Nucleus accumbens (tissue), 56 donors: ENCODE data around the gene MARCHF9.
"Not testable (repeated sequence)": the region's sequence is repeated elsewhere in the genome, so short reads cannot be mapped to it uniquely, and the experiment has no call there.

Experiments used
- DNase-seq, 56 donors: peaks; one replicate each; lab custom pipeline; 2025; lab: John Stamatoyannopoulos, UW

MARCHF9 gene, protein sequence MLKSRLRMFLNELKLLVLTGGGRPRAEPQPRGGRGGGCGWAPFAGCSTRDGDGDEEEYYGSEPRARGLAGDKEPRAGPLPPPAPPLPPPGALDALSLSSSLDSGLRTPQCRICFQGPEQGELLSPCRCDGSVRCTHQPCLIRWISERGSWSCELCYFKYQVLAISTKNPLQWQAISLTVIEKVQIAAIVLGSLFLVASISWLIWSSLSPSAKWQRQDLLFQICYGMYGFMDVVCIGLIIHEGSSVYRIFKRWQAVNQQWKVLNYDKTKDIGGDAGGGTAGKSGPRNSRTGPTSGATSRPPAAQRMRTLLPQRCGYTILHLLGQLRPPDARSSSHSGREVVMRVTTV

DNA sequence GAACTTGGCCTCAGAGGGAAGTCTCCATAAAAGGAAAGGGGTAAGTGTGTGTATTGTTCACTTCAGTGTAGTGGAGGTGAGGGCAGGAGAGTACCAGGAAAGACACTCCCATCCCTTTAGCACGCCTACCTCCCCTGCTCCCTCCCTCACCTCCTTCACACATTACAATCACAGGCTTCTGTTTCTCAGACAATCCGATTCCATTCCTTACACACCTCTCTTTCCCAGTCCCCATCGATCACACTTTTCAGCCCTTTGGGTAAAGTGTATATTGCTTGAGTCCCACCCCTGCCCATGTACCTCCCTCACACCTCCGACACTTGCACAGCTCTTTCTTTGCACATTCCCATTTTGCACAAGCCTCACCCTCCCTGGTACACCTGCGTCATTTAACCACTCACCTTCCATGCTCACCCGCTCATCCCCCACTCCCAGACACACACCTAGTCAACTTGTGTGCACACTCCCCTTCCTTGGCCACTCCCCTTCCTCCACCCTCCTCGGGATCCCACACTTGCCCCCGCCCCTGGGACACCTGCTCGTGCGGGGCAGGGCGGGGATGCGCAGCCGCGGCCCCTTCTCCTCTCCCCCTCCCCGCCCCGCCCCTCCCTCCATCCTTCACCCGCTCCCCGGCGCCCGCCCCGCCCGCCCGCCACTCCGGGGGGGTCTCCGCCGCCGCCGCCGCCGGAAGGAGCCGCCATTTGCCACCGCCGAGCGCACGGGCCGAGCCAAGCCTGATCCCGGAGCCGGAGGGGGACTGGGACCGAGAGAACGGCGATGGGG is at the start of gene MARCHF9:
Gene MARCHF9, plus strand, starts transcription at position 693 of the 783 bp plus-strand sequence. CDS start 426 bp downstream, outside the sequence.
- peak in 50 of 56 donors; percentile 10 to 86 (median 57) for DNase-seq

DNA sequence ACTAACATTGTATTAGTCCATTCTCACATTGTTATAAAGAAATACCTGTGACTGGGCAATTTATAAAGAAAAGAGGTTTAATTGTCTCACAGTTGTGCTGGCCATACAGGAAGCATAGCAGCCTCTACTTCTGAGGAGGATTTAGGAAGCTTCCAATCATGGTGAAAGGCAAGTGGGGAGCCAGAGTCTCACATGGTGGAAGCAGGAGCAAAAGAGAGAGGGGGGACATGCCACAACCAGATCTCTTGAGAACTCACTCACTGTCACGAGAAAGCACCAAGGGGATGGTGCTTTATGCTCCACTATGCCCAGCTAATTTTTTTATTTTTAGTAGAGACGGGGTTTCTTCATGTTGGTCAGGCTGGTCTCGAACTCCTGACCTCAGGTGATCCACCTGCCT is 47.7 kb upstream of the MARCHF9 start:
- DNase-seq = no peak

DNA sequence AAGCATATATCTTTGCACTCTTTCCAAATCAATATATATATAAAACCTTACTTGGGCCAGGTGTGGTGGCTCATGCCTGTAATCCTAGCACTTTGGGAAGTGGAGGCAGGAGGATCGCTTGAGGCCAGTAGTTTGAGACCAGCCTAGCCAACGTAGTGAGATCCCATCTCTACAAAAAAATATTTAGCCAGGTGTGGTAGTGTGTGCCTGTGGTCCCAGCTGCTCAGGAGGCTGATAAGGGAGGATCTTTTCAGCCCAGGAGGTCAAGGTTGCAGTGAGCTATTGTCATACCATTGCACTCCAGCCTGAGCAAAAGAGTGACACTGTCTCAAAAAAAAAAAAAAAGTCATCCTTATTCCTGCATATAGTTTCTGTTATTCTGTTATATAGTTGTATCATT is 46.6 kb upstream of the MARCHF9 start:
- no peak for DNase-seq

DNA sequence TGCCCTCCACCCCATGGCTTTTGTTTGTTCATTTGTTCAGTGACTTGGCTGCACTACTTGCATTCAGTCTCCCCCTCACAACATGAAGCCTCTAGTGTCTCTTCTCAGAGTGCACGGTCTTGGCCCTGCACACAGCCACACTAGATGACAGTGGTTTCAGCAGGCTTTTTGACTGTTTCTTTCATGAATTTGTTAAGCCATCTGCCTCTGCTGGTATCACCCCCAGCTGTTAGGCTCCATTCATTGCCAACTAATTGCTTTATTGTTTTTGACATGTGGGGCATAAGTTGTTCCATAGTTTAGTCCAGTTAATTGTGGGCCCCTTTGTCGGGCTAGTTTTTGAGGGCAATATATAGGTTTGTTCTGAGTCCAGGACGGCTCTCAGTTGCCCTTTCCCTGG is 42.2 kb upstream of the MARCHF9 start:
- peak in 4 of 56 donors; percentile 10 to 44 (median 29) for DNase-seq

DNA sequence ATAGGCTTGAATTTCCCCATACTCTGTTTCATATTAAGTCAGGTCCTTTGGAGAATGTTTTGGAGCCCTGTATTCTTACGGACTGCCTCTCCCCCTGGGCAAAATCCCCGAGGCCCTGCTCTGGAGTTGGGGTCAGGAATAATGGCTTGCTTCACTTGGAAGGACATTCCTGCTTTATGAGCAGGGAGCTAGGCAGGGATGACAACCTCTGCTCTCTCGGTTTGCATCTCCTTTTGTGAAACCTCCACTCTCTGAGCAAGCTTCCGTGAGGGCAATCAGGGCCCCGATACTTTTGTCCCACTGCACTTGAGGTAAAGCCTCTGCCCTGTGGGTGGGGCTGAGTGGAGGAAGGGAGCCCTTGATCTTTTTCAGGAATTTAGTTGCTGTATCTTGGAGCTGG is 41.7 kb upstream of the MARCHF9 start:
- no peak for DNase-seq

DNA sequence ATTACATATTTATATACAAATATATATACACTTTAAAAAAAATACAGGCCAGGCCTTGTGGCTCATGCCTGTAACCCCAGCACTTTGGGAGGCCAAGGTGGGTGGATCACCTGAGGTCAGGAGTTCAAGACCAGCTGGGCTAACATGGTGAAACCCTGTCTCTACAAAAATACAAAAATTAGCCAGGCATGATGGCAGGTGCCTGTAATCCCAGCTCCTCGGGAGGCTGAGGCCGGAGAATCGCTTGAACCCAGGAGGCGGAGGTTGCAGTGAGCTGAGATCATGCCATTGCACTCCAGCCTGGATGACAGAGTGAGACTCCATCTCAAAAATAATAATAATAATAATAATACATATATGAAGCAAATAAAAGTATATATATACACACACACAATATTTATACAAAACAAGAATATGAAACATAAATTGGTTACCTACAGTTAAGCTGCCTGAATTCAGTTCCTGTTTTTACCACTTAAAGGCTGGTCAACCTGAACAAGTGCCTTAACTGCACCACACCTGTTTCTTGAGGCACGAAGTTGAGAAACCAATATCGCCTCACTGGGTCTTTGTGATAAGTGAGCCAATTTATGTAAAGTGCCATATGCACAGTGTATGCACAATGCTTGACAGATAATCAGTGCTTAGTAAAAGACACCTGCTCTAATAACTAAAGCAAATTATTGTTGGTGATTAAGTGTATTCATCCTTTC is 39.7 kb upstream of the MARCHF9 start:
- not testable (repeated sequence) for DNase-seq

DNA sequence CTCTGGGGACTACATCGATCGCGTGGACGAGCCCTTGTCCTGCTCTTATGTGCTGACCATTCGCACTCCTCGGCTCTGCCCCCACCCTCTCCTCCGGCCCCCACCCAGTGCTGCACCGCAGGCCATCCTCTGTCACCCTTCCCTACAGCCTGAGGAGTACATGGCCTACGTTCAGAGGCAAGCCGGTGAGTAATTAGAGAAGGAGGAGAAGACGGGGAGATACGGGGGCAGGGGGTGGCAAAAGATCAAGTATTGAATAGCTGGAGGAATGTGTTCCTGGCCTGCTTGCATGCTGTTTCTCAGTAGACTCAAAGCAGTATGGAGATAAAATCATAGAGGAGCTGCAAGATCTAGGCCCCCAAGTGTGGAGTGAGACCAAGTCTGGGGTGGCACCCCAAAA is 39.1 kb upstream of the MARCHF9 start:
- no peak for DNase-seq

DNA sequence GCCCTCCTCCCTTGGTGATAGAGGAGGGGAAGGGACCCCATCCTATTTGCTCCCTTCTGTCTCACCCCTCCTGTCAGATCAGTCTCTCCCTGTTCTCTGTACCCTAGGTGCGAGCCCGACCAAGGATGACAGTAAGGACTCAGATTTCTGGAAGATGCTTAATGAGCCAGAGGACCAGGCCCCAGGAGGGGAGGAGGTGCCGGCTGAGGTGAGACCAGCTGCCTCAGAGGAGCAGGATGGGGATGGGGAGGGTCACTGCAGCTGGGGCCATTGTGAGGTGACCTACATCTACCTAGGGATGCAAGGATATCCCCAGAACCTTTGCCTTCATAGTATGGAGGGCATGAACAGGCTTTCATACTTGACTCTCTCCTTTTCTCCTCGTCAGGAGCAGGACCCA is 38.6 kb upstream of the MARCHF9 start:
- no peak for DNase-seq

DNA sequence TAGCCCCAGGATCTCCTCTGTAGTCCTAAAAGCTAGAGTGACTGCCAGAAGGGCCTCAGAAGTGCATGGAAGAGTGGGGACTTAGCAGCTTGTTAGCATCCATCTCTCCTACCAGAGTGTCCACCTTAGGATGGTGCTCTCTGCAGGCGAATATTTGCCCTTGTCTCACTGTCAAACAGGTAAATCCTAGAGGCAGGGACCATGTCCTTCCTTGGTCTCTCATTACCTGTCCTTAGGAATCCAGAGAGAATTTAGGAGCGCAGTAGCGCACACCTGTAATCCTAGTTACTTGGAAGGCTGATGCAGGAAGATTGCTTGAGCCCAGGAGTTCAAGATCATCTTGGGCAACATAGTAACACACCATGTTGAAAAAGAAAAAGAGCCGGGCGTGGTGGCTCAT is 37.8 kb upstream of the MARCHF9 start:
- DNase-seq = no peak

DNA sequence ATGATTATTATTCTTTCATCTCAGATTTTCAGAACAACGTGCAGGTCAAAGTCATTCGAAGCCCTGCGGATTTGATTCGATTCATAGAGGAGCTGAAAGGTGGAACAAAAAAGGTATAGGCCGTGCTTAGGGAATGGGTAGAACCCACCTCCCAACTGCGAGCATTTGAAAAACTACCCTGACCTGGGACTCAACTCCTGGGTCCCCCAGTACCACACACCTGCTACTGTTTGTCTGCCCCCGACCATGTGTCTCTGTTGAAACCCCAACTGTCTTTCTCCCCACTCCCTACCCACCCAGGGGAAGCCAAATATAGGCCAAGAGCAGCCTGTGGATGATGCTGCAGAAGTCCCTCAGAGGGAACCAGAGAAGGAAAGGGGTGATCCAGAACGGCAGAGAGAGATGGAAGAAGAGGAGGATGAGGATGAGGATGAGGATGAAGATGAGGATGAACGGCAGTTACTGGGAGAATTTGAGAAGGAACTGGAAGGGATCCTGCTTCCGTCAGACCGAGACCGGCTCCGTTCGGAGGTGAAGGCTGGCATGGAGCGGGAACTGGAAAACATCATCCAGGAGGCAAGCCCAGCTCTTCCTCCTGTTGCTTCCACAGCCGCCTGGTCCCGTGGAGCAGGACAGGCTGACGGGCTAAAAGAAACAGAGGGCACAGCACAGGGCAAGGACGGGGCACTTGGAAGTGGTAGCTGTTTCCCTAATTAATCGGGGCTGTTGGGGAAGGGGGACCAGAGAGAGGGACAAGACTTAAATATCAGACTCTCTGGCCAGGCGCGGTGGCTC is 36.9 kb upstream of the MARCHF9 start:
- no peak for DNase-seq

DNA sequence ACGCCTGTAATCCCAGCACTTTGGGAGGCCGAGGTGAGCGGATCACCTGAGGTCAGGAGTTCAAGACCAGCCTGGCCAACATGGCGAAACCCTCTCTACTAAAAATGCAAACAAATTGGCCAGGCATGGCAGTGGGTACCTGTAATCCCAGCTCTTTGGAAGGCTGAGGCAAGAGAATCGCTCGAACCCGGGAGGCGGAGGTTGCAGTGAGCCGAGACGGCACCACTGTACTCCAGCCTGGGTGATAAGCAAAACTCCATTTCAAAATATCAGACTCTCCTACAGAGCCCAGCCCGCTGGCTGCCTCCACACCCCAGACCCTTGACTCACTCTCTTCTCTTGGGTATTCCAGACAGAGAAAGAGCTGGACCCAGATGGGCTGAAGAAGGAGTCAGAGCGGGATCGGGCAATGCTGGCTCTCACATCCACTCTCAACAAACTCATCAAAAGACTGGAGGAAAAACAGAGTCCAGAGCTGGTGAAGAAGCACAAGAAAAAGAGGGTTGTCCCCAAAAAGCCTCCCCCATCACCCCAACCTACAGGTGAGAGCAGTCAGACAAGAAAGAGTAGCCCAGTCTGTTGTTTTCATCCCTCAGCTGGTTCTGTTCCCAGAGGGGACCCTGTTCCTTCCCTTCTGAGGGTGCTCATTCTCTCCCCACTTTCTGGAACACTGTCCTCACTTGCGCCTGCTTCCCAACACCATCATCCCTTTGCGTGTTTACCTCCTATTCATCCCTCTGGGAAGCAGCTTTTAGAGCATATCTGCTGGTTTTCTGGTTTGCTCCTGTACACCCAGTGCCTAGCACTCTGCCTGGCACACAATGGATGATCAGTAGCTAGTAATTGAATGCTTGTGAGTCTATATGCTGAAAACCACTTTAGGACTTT is 36.0 kb upstream of the MARCHF9 start:
- DNase-seq = no peak

DNA sequence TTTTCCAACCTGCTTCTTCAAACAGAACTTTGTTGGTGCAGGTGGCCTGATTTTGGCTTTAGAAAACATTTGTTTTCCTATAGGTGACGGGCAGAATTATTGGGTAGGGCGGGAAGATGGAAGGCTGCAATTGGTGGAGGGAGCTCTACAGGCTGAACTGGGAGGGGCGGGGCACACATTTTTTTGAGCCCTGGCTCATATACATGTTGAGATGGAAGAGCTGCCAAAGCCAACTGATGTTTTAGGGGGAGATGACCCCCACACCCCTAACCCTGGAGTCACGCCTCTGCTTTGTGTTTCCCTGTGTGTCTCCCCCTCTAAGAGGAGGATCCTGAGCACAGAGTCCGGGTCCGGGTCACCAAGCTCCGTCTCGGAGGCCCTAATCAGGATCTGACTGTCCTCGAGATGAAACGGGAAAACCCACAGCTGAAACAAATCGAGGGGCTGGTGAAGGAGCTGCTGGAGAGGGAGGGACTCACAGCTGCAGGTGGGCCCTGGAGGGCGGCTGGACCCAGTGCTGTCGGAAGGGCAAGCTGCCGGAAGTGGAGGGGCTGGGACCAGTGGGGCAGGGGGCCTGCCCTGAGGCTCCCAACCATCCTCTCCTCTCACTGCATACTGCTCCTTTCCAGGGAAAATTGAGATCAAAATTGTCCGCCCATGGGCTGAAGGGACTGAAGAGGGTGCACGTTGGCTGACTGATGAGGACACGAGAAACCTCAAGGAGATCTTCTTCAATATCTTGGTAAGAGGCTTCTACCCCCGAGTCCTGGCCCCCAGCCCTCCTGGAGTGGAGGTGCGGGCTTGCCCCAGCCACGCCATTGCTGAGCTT is 34.9 kb upstream of the MARCHF9 start:
- DNase-seq = no peak

DNA sequence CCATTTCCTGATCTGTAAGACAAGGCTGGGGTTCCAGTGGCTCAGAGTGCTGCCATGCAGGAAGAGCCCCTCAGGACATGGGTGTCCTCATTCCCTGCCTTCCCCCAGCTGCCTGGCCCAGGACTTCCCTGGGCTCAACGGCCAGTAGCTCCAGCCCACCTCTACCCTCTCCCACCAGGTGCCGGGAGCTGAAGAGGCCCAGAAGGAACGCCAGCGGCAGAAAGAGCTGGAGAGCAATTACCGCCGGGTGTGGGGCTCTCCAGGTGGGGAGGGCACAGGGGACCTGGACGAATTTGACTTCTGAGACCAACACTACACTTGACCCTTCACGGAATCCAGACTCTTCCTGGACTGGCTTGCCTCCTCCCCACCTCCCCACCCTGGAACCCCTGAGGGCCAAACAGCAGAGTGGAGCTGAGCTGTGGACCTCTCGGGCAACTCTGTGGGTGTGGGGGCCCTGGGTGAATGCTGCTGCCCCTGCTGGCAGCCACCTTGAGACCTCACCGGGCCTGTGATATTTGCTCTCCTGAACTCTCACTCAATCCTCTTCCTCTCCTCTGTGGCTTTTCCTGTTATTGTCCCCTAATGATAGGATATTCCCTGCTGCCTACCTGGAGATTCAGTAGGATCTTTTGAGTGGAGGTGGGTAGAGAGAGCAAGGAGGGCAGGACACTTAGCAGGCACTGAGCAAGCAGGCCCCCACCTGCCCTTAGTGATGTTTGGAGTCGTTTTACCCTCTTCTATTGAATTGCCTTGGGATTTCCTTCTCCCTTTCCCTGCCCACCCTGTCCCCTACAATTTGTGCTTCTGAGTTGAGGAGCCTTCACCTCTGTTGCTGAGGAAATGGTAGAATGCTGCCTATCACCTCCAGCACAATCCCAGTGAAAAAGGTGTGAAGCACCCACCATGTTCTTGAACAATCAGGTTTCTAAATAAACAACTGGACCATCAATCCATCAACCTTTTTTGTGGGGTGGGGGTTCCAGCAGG is 34.0 kb upstream of the MARCHF9 start:
- DNase-seq = no peak

DNA sequence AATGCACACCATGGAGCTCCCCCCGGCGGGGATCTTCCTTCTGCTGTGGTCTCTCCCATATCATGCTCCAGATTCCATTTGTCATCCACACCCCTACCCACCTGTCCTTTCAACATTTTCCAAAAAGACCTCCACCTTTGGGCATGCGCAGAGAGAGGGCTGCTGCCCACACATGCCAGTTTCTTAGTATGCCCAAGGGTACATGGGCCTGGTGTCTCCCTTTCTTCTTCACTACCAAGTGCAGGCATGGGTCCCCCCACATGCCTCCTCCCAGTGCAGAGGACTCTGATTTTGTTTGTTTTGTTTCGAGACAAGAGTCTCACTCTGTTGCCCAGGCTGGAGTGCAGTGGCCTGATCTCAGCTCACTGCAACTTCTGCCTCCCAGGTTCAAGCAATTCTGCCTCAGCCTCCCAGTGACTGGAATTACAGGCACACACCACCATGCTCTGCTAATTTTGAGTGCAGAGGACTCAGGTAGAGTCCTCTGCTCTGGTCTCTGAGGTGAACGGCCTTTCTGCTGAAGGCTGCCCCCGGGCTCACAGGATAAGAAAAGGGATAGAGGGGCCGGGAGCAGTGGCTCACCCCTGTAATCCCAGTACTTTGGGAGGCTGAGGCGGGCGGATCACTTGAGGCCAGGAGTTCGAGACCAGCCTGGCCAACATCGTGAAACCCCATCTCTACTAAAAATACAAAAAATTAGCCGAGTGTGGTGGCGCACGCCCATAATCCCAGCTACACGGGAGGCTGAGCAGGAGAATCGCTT is 32.9 kb upstream of the MARCHF9 start:
- not testable (repeated sequence) for DNase-seq

DNA sequence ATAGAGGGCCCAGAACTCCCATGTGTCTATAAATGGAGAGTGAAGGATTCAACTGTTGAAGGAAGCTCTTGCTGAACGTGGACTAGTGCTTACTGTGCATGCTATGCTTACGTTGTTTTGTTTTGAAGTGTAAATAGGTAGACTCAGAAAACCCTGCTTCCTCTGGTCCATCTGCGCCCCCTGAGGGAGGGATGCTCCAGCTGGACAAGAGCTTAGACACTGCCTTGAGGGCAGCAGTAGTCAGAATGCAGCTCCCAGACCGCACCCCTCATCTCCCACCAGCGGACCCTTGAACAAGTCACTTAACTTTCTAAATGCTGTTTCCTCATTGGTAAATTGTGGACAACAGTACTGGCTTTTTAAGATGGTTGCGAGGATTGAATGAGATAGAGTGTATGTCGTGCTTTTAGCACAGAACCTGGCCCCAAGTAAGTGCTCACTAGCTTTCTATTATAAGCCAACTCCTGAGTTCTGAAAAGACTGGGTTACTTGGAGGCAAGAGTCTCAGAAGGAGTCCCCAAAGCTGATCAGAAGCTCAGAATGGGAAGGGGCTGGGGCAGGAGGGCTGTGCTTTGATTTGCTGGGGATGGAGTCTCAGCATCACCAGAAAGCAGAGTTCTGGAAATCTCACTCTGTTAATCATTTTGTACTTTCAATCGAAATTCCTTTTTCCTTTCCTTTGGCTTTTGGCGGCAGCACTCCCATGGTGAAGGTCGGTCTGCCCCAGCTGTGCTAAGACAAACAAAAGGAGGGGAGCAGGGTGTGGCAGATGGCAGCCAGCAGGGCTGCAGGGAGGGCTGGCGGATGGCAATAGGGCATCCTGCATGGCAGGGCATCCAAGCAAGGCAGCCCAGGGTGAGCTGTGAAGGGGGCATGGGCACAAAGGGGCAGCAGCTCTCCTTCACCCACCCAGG is 31.9 kb upstream of the MARCHF9 start:
- no peak for DNase-seq

DNA sequence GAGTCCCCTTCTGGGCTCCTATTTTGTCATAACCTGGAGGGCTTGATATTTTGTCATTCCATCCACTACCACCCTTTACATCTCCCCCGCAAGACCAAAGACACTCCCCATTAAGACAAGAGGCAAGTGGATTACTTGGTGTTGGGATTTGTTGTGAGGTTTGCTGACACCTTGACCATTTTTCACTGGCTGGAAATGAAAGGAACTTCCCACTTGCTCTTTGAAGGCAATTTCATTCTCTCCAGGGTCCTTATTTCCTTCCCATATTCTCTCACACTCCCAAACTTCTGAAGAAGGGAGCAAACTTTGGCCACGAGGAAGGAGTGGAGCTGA is 31.3 kb upstream of the MARCHF9 start:
- DNase-seq = no peak
